K562 (cell line): ENCODE data around the gene GPX5. TPM values are rescaled to one million over a fixed set of nuclear protein-coding genes. Genes with fewer than 3 reads are reported as not detected.

Experiments
- ARID1B ChIP-seq: fragments of 450-650 bp; IDR thresholded peaks from 2 replicates; pipeline ENCODE4 v1.6.1; 2016; ENCODE audit warnings: antibody characterized with exemption, mild to moderate bottlenecking, inconsistent platforms
- CBFB ChIP-seq: sonication (generic); formaldehyde crosslinking; IDR thresholded peaks from 2 replicates; pipeline ENCODE4 v1.4.0; 2020; ENCODE audit warnings: mild to moderate bottlenecking, missing genetic modification reagents
- ERF ChIP-seq: fragments of 450-650 bp; formaldehyde crosslinking; IDR thresholded peaks from 2 replicates; pipeline ENCODE4 v1.4.0; 2020; ENCODE audit warnings: mild to moderate bottlenecking, mixed read lengths
- EZH2 ChIP-seq: IDR thresholded peaks from 2 replicates; pipeline ENCODE4 v1.6.1; 2012; ENCODE audit warnings: low read depth, mild to moderate bottlenecking, inconsistent platforms, low read length, borderline replicate concordance
- FOXA1 ChIP-seq: fragments of 450-650 bp; IDR thresholded peaks from 2 replicates; pipeline ENCODE4 v1.6.1; 2016; ENCODE audit warnings: mild to moderate bottlenecking, borderline replicate concordance
- HNRNPUL1 ChIP-seq: fragments of 200-400 bp; formaldehyde crosslinking; IDR thresholded peaks from 2 replicates; pipeline ENCODE4 v1.6.1; 2017; ENCODE audit warnings: low read length
- NONO ChIP-seq, 2 experiments: fragments of 200-400 bp in 1 of 2; fragments of 450-650 bp in 1 of 2; formaldehyde crosslinking in 1 of 2; IDR thresholded peaks; 2 replicates each; pipeline ENCODE4 v1.6.1; 2017; ENCODE audit warnings: low read depth in 2 of 2, mild to moderate bottlenecking in 2 of 2, moderate library complexity in 2 of 2, low read length in 1 of 2
- PTBP1 ChIP-seq: fragments of 200-400 bp; formaldehyde crosslinking; IDR thresholded peaks from 2 replicates; pipeline ENCODE4 v1.6.1; 2017; ENCODE audit warnings: low read depth, low read length
- RB1 ChIP-seq: fragments of 450-650 bp; IDR thresholded peaks from 2 replicates; pipeline ENCODE4 v1.6.1; 2017; ENCODE audit warnings: low read depth, mild to moderate bottlenecking
- RBM17 ChIP-seq: fragments of 200-400 bp; formaldehyde crosslinking; IDR thresholded peaks from 2 replicates; pipeline ENCODE4 v1.6.1; 2017; ENCODE audit warnings: low read depth, mild to moderate bottlenecking, low read length, borderline replicate concordance
- SAFB2 ChIP-seq: fragments of 200-400 bp; formaldehyde crosslinking; IDR thresholded peaks from 2 replicates; pipeline ENCODE4 v1.6.1; 2018; ENCODE audit warnings: borderline replicate concordance, low read length, low read depth, moderate library complexity; ENCODE audit not compliant: severe bottlenecking
- STAG1 ChIP-seq: sonication (generic); formaldehyde crosslinking; IDR thresholded peaks from 2 replicates; pipeline ENCODE4 v1.5.0; 2020; ENCODE audit warnings: missing genetic modification reagents, borderline replicate concordance
- YBX1 ChIP-seq: fragments of 450-650 bp; IDR thresholded peaks from 2 replicates; pipeline ENCODE4 v1.7.1; 2016; ENCODE audit warnings: mild to moderate bottlenecking
- ZNF143 ChIP-seq: sonication (generic); formaldehyde crosslinking; IDR thresholded peaks from 2 replicates; pipeline ENCODE4 v1.9.0; 2022; ENCODE audit warnings: mild to moderate bottlenecking, missing genetic modification reagents
- ZNF311 ChIP-seq: fragments of 250-450 bp; sonication (Bioruptor Pico); IDR thresholded peaks from 2 replicates; pipeline ENCODE4 v1.4.0; 2020; ENCODE audit warnings: mild to moderate bottlenecking, moderate library complexity
- polyA plus RNA-seq, 8 experiments: library from polyadenylated mRNA; depleted of rRNA in 4 of 8; stranded (reverse) in 5 of 8; unstranded in 3 of 8; fragments of >200 nt; fragmentation: Nextera tagmentation in 2 of 8; fragmentation: Illumina TruSeq in 1 of 8; extraction: Ambion mirVana in 2 of 8; extraction: Trizol in 1 of 8; gene quantifications; 2 replicates each; pipeline versions ENCODE4 v1.2.1 to v1.2.3, GENCODE V29; 2011 to 2014; ENCODE audit warnings: inconsistent platforms in 1 of 8, missing spikeins in 1 of 8
- total RNA-seq, 7 experiments: library from RNA; depleted of rRNA in 6 of 7; stranded (reverse); fragments of >200 nt in 6 of 7; fragmentation: Illumina TruSeq in 2 of 7; extraction: Trizol in 2 of 7; gene quantifications; 2 replicates each; pipeline versions ENCODE4 v1.2.1 to v1.2.3, GENCODE V29; 2011 to 2021; ENCODE audit warnings: low replicate concordance in 1 of 7
- TF ChIP-seq, protein P1 (sequence below): fragments of 450-650 bp; IDR thresholded peaks from 2 replicates; pipeline ENCODE4 v1.6.1; 2017; ENCODE audit warnings: antibody characterized with exemption, mild to moderate bottlenecking
- TF ChIP-seq, protein P2 (sequence below): fragments of 450-650 bp; IDR thresholded peaks from 2 replicates; pipeline ENCODE4 v1.6.1; 2016; ENCODE audit warnings: mild to moderate bottlenecking
- TF ChIP-seq, protein P3 (sequence below): fragments of 450-650 bp; IDR thresholded peaks from 2 replicates; pipeline ENCODE4 v1.6.1; 2016; ENCODE audit warnings: borderline replicate concordance

Gene GPX5
- total and polyA plus RNA-seq, 9 of the 15 experiments (the other 6 are each of a cell fraction or from before 2014, with no cell fraction given) = 0.07 to 0.18 (median 0.15) TPM; not detected in 6

DNA sequence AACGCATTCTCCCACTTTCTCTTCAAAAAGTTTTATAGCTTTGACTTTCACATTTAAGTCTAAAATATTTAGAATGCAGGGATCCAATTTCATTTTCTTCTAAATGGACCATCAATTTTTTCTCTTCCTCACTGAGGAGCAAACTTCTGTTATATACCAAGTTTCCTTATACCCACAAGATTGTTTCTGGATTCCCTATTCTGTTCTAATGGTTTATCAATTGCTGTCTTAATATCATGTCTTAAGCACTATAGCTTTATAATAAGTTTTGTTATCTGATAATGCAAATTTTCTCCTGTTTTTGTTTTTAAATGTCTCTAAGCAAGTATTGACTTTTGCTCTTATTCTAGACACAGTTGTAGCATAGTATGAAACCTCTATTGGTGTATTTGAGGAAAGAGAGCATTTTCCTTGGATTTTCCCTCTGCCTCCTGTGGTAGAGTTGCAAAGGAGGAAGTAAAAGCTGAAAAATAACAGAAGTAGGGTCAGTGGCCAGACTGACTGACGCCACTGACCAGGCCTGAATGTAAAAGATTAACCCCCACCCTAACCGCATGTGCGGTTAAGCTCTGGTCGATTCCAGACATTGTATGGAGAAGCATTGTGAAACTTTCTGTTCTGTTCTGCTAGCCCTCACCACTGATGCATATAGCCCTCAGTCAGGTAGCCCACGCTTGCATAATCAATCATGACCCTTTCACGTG, 40.3 kb downstream of the GPX5 start (continued):
- TF ChIP-seq, protein P1, sequence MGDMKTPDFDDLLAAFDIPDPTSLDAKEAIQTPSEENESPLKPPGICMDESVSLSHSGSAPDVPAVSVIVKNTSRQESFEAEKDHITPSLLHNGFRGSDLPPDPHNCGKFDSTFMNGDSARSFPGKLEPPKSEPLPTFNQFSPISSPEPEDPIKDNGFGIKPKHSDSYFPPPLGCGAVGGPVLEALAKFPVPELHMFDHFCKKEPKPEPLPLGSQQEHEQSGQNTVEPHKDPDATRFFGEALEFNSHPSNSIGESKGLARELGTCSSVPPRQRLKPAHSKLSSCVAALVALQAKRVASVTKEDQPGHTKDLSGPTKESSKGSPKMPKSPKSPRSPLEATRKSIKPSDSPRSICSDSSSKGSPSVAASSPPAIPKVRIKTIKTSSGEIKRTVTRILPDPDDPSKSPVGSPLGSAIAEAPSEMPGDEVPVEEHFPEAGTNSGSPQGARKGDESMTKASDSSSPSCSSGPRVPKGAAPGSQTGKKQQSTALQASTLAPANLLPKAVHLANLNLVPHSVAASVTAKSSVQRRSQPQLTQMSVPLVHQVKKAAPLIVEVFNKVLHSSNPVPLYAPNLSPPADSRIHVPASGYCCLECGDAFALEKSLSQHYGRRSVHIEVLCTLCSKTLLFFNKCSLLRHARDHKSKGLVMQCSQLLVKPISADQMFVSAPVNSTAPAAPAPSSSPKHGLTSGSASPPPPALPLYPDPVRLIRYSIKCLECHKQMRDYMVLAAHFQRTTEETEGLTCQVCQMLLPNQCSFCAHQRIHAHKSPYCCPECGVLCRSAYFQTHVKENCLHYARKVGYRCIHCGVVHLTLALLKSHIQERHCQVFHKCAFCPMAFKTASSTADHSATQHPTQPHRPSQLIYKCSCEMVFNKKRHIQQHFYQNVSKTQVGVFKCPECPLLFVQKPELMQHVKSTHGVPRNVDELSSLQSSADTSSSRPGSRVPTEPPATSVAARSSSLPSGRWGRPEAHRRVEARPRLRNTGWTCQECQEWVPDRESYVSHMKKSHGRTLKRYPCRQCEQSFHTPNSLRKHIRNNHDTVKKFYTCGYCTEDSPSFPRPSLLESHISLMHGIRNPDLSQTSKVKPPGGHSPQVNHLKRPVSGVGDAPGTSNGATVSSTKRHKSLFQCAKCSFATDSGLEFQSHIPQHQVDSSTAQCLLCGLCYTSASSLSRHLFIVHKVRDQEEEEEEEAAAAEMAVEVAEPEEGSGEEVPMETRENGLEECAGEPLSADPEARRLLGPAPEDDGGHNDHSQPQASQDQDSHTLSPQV = peak; percentile 79
- TF ChIP-seq EZH2 (no peak), ZNF311 (CRISPR knock-in tag) (no peak), RBM17 (no peak), NONO (IDR thresholded peaks at IDR 0.05; ENCODE audit: low read depth in 2 of 2, low read length in 1 of 2) (0 out of 4 replicates have a peak, but pooled peaks of 1 of the 2 experiments have one; percentile 36), ARID1B (peak; percentile 96), PTBP1 (no peak), YBX1 (no peak), ZNF143 (CRISPR knock-in tag) (no peak), FOXA1 (no peak), SAFB2 (no peak), HNRNPUL1 (no peak), ERF (CRISPR knock-in tag) (no peak), RB1 (no peak), CBFB (CRISPR knock-in tag) (peak; percentile 97), STAG1 (CRISPR knock-in tag) (no peak)
- TF ChIP-seq, protein P2, sequence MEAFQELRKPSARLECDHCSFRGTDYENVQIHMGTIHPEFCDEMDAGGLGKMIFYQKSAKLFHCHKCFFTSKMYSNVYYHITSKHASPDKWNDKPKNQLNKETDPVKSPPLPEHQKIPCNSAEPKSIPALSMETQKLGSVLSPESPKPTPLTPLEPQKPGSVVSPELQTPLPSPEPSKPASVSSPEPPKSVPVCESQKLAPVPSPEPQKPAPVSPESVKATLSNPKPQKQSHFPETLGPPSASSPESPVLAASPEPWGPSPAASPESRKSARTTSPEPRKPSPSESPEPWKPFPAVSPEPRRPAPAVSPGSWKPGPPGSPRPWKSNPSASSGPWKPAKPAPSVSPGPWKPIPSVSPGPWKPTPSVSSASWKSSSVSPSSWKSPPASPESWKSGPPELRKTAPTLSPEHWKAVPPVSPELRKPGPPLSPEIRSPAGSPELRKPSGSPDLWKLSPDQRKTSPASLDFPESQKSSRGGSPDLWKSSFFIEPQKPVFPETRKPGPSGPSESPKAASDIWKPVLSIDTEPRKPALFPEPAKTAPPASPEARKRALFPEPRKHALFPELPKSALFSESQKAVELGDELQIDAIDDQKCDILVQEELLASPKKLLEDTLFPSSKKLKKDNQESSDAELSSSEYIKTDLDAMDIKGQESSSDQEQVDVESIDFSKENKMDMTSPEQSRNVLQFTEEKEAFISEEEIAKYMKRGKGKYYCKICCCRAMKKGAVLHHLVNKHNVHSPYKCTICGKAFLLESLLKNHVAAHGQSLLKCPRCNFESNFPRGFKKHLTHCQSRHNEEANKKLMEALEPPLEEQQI = peak; percentile 80; the same call in 1 of the 2 replicates
- TF ChIP-seq, protein P3, sequence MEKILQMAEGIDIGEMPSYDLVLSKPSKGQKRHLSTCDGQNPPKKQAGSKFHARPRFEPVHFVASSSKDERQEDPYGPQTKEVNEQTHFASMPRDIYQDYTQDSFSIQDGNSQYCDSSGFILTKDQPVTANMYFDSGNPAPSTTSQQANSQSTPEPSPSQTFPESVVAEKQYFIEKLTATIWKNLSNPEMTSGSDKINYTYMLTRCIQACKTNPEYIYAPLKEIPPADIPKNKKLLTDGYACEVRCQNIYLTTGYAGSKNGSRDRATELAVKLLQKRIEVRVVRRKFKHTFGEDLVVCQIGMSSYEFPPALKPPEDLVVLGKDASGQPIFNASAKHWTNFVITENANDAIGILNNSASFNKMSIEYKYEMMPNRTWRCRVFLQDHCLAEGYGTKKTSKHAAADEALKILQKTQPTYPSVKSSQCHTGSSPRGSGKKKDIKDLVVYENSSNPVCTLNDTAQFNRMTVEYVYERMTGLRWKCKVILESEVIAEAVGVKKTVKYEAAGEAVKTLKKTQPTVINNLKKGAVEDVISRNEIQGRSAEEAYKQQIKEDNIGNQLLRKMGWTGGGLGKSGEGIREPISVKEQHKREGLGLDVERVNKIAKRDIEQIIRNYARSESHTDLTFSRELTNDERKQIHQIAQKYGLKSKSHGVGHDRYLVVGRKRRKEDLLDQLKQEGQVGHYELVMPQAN = no peak
